ENCODE measurements around the gene CHTOP.
"Not testable (repeated sequence)": the region's sequence is repeated elsewhere in the genome, so short reads cannot be mapped to it uniquely, and the experiment has no call there.

The CHTOP gene, protein sequence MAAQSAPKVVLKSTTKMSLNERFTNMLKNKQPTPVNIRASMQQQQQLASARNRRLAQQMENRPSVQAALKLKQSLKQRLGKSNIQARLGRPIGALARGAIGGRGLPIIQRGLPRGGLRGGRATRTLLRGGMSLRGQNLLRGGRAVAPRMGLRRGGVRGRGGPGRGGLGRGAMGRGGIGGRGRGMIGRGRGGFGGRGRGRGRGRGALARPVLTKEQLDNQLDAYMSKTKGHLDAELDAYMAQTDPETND

DNA sequence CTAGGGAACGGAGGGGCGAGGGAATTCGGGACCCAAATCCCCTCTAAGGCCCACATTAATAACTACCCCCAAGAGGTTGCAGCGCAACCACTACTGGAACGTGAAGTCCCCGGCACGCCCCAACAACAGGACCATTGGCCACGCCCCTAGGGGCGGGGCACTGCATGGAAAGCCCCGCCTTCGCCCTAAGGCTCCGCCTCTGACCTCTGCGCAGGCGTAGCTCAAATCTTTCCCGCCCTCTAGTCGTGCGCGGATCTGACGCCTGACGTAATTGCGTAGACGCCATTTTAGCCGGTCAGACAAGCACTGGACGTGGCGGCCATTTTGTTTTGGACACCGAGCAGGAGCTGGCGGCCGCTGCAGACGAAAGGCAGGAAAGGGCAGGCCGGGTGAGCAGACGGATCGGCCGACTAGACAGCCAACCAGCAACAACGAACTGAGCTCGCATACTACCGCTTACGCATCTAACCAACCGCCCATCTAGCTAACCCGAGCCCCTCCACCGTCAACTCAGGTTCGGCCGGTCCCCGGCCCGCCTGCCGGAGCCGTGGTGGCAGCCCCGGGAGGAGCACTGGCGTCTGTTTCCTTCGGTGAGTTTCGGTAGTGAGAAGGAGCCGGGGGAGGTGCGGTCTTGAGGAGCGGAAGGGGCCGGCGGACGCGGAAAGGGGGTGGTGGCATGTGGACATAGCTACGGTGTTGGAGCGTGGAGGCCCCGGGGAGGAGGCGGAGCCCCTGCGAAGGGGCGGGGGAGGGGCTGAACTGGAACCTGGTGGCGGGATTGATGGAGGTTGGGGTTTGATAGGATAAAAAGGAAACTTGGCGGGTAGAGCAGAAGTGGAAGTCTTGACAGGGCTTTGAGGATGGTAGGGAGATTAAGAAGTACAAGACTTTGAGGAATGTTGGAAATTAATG lies at the start of gene CHTOP:
Gene CHTOP (plus strand): TSS at position 313 of the 912 bp plus-strand sequence. CDS start 2,523 bp downstream, outside the sequence.
- DNase-seq (ENCODE audit: low spot score), result peak; percentile 99

DNA sequence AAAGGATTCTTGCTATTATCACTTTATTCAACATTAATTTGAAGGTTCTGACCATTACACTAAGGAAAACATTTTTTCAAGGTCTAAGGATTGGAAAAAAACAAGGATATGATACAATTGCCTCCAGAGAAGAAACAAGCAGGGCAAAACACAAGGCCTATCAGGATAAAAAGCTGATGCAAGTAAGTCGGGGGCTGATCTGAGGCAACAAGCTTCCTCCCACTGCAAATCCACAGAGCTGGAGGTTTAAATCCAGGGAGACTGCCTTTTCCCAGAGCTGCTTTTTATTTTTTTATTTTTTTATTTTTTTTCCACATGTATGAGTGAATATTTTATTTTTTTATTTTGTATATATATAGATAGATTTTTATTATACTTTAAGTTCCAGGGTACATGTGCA lies 48.9 kb upstream of the CHTOP start:
- DNase-seq (ENCODE audit: low spot score), result no peak

- DNase-seq (ENCODE audit: low spot score), result peak; percentile 0
Observed at GRCh38 chr1:153586347-153586746, 47.5 kb upstream of the CHTOP start.

- DNase-seq (ENCODE audit: low spot score), result peak; percentile 1
Observed at GRCh38 chr1:153587314-153587713, 46.6 kb upstream of the CHTOP start.

- DNase-seq (ENCODE audit: low spot score), result not testable (repeated sequence)
Observed at GRCh38 chr1:153588033-153588432, 45.8 kb upstream of the CHTOP start.

- no peak for DNase-seq (ENCODE audit: low spot score)
Observed at GRCh38 chr1:153588482-153588881, 45.4 kb upstream of the CHTOP start.

GRCh38 chr1:153592748-153593147 lies 41.1 kb upstream of the CHTOP start:
- no peak for DNase-seq (ENCODE audit: low spot score)

GRCh38 chr1:153597206-153597605 lies 36.7 kb upstream of the CHTOP start:
- DNase-seq (ENCODE audit: low spot score), result peak; percentile 85

DNA sequence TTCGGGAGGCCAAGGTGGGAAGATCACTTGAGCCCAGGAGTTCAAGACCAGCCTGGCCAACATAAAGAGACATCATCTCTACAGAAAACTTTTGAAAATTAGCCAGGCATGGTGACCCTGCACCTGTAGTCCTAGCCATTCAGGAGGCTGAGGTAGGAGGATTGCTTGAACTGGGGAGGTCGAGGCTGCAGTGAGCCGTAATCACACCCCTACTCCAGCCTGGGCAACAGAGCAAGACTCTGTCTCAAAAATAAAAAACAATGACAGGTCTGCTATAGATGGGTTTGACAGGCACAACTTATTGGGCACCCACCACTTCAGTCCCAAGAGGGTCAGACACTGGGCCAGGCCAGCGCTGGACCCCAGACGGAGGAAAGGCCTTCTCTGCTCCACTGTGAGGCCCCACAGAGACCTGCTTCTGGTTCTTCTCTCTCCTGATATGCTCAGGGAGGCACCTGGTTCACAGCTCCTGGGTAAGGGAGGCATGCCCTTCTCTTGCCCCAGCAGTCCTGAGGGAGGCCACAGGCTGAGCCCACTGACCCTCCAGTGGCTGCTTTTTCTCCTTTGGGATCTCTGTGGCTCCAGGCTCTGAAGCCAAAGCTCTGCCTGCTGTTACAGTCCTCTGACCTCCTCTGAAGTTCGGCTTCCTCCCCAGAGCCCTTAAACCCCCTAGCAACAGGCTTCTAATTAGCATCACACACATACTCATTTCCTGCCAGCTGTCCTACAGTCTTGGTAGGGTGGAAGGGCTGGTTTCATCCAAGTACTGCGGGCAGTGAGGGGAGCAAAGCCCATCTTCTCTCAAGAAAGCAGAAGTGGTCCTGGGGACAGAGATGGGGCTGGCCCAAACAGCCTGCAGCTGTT lies 35.3 kb upstream of the CHTOP start:
- peak; percentile 44 for DNase-seq (ENCODE audit: low spot score)

DNA sequence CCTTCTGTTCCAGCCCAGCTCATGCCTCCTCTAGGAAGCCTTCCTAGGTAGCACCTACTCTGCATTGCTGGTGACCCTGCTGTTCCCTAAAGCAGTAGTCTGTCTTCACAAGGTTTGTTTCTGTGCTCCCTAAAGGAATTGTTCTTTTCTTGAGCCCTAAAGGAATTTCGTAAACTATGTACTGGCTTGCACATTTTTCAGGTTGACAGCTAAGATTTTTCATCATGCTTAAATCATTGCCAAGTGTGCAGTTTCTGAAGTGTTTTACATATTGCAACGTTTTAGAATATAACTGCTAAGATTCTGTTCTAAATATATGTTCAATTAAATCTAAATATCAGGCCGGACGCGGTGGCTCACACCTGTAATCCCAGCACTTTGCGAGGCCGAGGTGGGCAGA lies 34.0 kb upstream of the CHTOP start:
- no peak for DNase-seq (ENCODE audit: low spot score)

DNA sequence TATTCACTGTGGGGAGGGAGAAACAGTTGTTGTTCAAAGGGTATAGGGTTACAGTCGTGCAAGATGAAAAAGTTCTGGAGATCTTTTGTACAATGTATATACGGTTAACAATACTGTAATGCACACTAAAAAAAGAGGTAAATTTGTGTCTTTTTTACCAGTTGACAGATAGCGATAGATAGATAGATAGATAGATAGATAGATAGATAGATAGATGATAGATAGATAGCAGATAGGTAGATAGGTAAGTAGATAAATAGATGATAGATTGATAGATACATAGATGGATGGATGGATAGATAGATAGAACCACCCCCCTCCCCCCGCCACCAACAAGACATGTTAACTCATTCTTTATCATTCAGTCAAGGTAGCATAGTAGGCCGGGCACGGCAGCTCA lies 31.1 kb upstream of the CHTOP start:
- DNase-seq (ENCODE audit: low spot score), result no peak

GRCh38 chr1:153606194-153606593 lies 27.7 kb upstream of the CHTOP start:
- DNase-seq (ENCODE audit: low spot score), result no peak

DNA sequence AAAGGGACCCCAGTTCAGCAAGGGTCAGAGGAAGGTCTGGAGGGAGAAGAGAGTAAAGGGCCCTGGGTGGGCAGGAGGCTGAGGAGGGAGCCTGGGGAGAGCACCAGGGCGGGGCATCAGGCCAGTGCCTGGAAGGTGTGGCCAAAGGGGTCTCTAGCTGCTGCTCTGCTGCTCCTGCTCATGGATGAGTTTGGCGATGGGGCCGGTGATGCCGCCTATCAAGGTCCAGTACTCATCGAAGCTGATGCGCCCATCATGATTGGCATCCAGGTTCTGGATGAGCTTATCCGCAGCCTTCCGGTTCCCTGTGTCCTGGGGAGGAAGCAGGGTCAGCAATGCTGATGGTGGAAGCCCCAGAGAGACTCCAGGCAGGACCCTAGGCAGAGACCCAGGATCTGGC lies 26.5 kb upstream of the CHTOP start:
- no peak for DNase-seq (ENCODE audit: low spot score)

DNA sequence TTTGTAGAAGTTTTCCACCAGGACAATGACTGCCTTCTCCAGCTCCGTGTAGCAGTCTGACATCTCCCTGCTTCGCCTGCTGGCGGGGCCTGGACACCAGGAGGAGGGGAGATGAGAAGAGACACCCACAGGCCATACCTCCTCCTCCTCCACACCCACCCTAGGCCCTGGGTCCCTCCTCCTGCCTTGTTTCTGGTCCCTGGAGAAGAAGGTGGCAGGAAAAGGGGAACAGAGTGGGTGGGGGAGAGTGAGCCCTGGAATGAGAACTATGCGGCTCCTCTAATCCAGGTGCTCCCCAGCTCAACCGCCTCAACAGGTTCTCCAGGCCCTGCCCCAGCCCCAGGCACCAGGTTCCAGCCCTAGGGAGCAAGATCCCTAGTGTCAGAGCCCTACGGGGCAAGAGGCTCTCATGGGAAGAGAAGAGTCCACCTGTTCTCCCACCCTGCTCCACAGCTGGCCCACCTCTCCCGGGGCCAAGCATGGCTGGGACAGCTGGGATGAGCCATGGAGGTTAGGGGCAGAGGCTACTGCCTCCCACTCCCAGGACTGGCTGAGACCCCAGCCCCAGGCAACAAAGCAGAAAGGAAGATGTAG lies 25.7 kb upstream of the CHTOP start:
- DNase-seq (ENCODE audit: low spot score), result peak; percentile 47

- peak; percentile 97 for DNase-seq (ENCODE audit: low spot score)
Observed at GRCh38 chr1:153608742-153609584, 24.9 kb upstream of the CHTOP start.

DNA sequence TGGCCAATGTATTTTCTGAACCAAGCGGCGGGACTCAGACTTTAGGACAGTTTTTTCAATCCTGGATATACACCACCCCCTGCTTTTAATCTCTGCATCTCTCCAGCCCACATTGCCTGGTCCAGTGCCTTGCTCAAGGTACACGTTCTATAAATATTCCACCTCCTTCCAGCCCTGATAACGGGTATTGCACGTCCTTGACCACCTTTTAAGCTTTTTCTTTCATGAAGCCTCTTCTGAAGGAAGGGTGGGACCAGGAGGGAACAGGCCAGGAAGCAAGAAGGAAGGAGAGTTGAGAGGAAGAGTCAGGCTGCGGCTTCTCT lies 24.3 kb upstream of the CHTOP start:
- no peak for DNase-seq (ENCODE audit: low spot score)

DNA sequence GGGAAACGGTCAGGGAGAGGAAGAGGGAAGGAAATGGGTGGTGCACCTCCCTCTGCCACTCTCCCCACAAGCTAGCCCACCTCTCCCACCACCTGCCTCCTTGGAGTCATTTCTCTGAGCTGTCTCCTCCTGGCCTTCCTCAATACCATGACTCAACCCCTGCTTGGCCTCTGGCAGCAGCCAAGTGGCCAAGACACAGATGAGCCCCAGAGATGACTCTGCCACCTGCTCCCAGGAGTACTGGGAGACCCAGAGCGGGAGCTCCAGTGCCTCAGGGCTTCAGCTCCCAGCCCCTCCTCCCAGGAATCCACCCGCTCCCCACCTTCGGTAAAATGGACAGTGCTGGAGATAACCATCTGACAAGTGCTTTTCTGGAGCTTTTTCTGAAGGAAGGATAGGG lies 23.5 kb upstream of the CHTOP start:
- peak; percentile 84 for DNase-seq (ENCODE audit: low spot score)

DNA sequence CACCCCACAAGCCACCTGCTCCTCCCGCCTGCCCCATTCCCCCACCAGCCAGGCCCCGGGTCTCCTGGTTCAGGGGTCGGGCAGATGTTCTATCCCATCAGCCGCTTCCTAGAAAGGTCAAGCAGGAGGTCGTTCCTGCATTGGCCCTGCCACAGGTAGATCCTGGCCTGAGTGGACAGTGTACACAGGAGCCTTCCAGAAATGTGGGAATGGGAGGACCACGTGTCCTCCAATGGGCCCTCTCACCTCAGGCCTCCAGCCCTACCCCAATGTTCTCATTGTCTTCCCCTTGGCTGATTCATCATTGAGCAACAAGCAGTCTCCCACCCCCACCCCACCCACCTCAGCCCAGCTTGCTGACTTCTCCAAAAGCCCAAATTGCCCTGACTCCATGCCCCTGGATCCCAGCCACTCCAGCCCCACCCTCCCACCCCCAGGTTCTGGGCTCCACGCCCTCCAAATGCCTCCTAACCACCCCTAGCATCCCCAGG lies 23.0 kb upstream of the CHTOP start:
- peak; percentile 62 for DNase-seq (ENCODE audit: low spot score)

DNA sequence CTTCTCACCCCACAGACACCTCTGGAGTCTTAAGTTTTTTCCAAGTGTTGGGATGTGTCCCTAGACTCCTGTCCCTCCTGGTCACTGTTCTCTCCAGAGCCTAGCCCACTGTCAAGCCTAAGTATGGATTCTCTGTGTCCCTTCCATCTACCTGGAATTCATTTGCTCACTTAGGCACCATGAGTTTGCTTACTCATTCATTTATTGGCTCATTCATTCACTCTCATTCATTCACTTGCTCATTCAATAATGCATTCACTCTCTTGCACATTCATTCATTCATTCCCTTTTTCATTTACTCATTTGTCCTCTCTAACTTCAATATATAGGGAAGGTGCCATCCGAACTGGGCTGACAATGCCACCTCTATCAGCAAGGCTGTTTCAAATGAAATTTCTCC lies 22.5 kb upstream of the CHTOP start:
- peak; percentile 39 for DNase-seq (ENCODE audit: low spot score)

DNA sequence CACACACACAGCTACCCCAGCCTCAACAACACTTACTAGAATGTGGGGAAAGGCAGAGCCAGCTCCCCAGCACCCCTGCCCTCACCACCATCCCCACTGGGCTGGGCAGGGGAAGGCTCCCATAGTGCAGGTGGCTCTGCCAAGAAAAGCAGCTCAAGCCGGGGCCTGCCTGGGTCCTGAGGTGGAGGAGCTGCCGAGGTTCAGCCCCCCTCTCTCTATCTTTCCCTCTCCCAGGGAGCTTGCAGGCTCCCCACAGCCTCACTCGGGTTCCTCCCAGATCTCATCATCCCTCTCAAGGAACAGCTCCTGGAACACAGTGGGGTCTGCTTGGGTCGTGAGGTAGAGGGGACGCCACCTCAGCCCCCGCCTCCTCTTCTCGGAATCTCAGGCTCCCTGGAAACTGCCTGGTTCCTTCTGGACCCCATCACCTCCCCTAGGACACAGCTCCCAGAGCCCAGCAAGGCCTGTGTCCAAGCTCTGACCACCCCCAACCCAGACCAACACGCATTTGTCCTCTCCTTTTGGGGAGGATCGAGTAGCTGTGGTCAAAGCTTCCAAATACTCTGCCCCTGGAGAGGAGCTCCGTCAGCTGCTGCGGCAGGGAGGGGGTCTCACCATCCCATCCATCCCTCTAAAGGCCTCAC lies 21.6 kb upstream of the CHTOP start:
- peak; percentile 18 for DNase-seq (ENCODE audit: low spot score)
